OCI-LY3 (cell line): Measurements from ENCODE around the gene SPOCK3.

Source experiments
- CTCF ChIP-seq: fragments of 200-600, 300-600 bp; sonication (generic); IDR thresholded peaks from 2 replicates; pipeline ENCODE4 v1.5.1; 2014; ENCODE audit warnings: antibody characterized with exemption, low read length, low read depth
- EZH2phosphoT487 ChIP-seq: fragments of 200-600 bp; shearing (Covaris generic); IDR thresholded peaks from 2 replicates; pipeline ENCODE4 v1.6.1; 2018; ENCODE audit warnings: antibody characterized with exemption, mixed run types, low read depth

GRCh38 chr4:166724369-166724768, 509.9 kb downstream of the SPOCK3 start:
- TF ChIP-seq CTCF (no peak), EZH2phosphoT487 (no peak)
